Globus pallidus (tissue), 1 donor: ENCODE results near the gene ERBIN.
A peak's percentile ranks its signal among the peaks of the same experiment; 100 is the strongest.
"Not testable (repeated sequence)": the region's sequence is repeated elsewhere in the genome, so short reads cannot be mapped to it uniquely, and the experiment has no call there.

Experiments
- DNase-seq: peaks from one replicate; pipeline ENCODE4 v3.0.0-alpha.2; 2015; ENCODE audit warnings: low spot score

The ERBIN gene

DNA sequence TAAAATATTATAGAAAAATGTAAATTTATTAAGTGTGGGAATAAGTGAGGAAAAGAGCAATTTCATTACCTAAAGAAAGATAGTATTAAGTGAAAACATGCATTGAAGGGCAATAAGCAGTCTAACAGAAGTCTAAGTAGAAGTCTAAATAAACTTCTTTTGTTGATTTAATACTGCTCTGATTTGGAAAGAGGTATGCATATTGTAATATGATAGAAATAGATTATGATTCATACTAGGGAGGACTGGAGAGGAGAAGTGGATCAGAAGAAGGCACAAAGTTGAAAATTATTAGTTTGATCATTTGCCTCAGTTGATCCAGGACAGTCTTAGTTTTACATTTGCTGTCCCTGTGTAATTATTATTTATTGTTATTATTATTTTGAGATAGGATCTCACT lies 6.6 kb upstream of the ERBIN start:
- DNase-seq: no peak

DNA sequence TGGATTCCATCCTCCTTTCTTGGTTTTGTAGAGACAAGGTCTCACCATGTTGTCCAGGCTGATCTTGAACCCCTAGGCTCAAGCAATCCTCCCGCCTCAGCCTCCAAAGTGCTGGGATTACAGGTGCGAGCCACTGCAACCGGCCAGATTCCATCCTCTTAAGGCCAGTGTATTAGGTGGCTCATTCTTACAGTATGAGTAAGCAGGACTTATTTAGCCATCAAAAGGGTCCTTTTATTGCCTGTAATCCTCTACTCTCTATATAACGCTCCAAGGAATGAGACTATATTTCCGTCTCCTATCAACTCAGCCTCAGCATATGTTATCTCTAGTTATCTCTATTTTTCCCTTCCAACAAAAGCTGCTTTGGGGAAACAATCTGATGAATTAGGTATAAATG lies 3.0 kb upstream of the ERBIN start:
- no peak for DNase-seq

GRCh38 chr5:65924366-65925043 lies 1.9 kb upstream of the ERBIN start:
- no peak for DNase-seq

DNA sequence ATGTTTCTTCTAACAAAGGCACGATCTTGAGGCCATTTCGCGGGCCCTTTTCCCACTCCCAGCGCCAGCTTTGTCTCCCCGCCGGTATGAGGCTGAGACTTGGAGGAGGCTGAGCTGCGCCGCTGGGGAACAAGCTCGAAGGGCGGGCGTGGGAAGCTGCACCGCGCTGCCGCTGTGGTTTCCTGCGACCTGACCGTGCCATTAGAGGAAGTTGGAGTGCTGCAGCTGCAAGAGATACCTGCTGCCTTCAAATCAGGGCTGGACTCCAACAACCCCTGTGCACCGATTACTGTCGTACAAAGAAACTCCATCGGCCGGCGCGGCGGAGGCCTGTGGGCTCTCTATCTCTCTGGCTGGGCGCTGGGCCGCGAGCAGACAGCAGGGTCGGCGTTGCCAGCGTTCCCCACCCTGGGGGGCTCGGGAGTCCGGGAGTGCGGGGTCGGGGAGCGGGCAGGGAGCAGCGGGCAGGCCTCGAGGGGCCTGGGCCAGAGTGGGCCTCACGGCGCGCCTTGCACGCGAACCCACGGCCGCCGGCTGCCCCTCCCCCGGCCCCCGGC lies 1.3 kb upstream of the ERBIN start:
- DNase-seq: peak; percentile 75

GRCh38 chr5:65925601-65926275 lies 637 bp upstream of the ERBIN start:
- DNase-seq: peak; percentile 96

GRCh38 chr5:65926893-65927292 lies 518 bp downstream of the ERBIN start:
- peak; percentile 50 for DNase-seq

GRCh38 chr5:65927503-65928321 lies 1.3 kb downstream of the ERBIN start:
- peak; percentile 71 for DNase-seq

DNA sequence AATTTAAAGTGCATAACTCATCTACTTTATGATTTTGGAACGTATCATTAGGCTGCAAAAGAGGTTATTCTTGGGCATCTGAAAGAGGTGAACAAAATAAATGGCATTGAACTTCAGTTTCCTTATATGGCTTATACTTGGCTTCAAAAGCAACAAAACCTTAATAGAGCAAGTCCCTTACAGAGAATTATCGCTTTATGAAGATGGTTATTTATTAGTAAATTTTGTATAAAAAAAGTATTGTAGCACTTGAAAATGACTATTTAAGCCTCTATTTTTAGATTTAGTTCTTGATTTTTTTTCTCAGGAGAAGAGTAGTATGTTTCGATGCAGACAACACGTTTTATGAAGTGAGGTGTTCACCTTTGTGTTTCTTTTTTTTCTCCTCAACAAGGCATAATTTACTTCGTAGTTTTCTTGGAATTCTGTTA lies 2.0 kb downstream of the ERBIN start:
- DNase-seq: peak; percentile 43

DNA sequence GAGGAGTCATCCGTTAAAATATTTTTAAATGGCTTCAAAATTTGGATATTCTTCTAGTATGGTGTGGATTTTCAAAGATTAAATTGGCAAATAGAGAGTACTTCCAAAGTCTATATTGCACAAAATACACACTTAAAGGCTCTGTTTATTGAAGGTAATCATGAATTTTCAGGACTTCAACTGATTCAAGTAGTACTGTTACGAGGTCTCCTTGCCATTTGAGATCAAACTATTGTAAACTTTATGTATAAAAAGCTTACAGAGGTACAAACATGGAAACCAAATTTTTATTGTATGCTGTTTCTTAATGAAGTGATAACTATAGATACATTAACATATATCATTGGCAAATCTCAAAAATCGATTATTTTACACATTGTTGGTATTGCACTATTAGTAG lies 2.5 kb downstream of the ERBIN start:
- no peak for DNase-seq

GRCh38 chr5:65932676-65933075 lies 6.3 kb downstream of the ERBIN start:
- DNase-seq: no peak

DNA sequence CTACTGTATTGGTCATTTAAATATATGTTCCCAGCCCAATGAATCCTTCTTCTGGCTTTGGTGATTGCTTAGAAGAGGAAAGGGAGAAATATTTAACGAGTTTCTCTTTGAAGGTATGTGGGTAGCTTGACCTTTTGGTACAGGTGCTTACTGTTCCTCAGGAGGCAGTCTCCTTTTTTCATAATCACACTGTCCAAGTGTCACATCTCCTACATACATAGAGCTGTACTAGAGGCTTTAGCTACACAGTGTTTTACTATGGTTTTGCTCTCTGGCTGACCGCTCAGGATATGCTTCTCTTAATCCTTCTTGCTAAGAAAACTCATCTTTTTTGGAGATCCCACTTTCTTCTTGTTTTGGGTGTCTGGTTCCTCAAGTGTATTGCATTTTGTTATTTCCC lies 6.9 kb downstream of the ERBIN start:
- DNase-seq: no peak

GRCh38 chr5:65938256-65938655 lies 11.9 kb downstream of the ERBIN start:
- no peak for DNase-seq

DNA sequence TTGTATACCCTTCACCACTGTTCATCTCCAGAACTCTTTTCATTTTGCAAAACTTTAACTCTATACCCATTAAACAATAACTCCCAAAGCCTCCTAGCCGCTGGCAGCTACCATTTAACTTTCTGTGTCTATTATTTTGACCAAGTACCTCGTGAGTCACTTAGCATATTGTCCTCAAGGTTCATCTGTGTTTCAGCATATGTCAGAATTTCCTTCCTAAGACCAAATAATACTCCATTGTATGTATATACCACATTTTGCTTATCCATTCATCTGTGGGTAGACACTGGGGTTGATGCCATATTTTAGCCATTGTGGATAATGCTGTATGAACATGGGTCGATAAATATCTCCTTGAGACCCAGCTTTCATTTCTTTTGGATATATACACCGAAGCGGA lies 17.4 kb downstream of the ERBIN start:
- DNase-seq: no peak

DNA sequence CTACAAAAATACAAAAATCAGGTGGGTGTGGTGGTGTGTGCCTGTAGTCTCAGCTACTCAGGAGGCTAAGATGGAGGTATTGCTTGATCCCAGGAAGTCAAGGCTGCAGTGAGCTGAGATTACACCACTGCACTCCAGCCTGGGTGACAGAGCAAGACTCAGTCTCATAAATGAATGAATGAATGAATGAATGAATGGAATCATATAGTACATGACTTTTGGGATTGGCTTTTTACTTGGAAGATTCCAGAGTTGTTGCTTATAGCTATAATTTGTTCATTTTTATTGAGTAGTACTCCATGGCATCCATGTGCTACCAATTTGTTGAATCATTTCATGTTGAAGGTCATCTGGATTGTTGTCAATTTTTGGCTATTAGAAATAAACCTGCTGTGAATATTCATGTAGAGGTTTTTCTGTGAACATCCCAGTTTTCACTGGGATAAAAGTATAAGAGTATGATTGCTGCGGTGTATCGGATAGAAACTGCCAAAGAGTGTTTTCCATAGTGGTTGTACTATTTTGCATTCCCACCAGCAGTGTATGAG lies 19.9 kb downstream of the ERBIN start:
- DNase-seq: no peak

DNA sequence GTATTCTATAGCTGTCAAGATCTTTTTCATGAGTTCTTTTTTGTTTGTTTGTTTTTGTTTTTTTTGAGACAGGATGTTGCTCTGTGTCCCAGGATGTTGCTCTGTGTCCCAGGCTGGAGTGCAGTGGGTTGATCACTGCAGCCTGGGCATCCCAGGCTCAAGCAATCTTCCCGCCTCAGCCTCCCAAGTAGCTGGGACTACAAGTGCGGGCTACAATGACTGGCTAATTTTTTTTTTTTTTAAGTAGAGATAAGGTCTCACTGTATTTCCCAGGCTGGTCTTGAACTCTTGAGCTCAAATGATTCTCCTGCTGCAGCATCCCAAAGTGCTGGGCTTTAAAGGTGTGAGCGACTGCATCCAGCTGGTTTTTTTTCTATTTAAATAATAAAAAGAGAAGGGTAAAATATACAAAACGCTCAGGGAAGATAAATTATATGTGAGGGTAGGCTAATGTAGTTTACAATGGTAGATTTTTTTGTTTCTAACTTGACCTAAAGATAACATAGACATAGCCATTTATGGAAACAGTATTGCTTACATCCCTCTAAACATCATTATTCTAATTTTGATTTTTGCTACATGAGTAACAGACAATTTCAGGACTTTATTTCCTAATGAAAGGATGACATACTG lies 21.9 kb downstream of the ERBIN start:
- DNase-seq: no peak

DNA sequence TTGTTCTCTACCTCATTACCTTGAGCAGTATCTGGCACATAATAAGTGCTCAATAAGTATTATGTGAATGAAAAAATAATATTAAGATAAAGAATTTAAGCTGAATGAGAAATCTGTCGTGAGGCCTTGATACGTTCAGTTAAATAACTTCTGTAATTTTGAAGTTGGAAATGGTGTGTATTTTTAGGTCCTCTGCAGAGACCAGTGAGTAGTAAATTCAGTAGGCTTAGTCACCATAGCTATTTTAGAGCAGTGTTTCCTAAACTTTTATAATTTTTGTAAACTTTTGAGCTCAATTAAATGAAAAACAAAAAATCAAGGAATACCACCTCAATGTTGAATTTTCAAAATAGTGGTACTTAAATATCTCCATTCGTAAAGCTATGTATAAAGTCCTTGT lies 25.0 kb downstream of the ERBIN start:
- no peak for DNase-seq

DNA sequence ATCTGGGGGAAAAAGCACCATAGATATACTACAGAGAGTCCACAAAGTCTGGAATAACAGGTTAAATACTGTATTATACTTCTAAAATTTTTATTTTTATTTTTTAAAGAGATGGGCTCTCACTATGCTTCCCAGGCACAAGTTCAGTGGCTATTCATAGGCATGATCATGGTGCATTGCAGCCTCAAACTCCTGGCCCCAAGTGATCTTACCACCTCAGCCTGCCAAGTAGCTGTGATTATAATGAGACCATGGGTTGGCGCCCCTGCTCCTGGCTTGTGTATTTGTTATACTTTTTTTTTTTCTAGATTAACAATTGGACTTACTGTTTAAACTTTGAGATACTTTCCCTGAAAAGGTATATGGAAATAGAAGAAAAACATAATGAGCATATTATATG lies 25.9 kb downstream of the ERBIN start:
- peak; percentile 15 for DNase-seq

GRCh38 chr5:65954200-65954599 lies 27.8 kb downstream of the ERBIN start:
- DNase-seq: no peak

DNA sequence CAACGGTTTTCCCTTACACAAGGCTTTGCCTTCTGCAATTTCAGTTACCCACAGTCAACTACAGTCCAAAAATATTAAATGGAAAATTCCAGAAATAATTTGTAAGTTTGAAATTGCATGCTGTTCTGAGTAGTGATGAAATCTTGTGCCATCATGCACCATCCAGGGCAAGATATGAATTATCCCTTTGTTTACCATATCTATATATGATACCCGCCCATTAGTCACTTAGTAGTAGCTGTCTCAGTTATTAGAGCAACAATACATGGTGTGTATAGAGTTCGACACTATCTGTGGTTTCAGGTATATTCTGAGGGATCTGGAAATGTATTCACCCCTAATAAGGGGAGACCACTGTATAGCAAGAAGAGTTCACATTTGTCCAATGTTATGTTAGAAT lies 29.4 kb downstream of the ERBIN start:
- no peak for DNase-seq

GRCh38 chr5:65957703-65958102 lies 31.3 kb downstream of the ERBIN start:
- DNase-seq: not testable (repeated sequence)

GRCh38 chr5:65961633-65962032 lies 35.3 kb downstream of the ERBIN start:
- DNase-seq: no peak
